HG03095 (cell line): ENCODE measurements around the gene SLC34A1.
"Not testable (repeated sequence)": the region's sequence is repeated elsewhere in the genome, so short reads cannot be mapped to it uniquely, and the experiment has no call there.

Experiments used
- ATAC-seq: cut with Tn5 transposase; IDR thresholded peaks from one replicate; pipeline ENCODE4 v1.9.1; 2021; ENCODE audit warnings: moderate library complexity; ENCODE audit not compliant: unreplicated experiment

The SLC34A1 gene

GRCh38 chr5:177367981-177368868, 16.0 kb upstream of the SLC34A1 start:
- no peak for ATAC-seq

- ATAC-seq = no peak
Measured at GRCh38 chr5:177368869-177369644, 15.2 kb upstream of the SLC34A1 start.

GRCh38 chr5:177369645-177370440, 14.4 kb upstream of the SLC34A1 start:
- no peak for ATAC-seq

- no peak for ATAC-seq
Measured at GRCh38 chr5:177370488-177371119, 13.6 kb upstream of the SLC34A1 start.

GRCh38 chr5:177371120-177372033, 12.9 kb upstream of the SLC34A1 start:
- no peak for ATAC-seq

- no peak for ATAC-seq
Measured at GRCh38 chr5:177372034-177372896, 12.0 kb upstream of the SLC34A1 start.

- no peak for ATAC-seq
Measured at GRCh38 chr5:177372910-177373309, 11.3 kb upstream of the SLC34A1 start.

- no peak for ATAC-seq
Measured at GRCh38 chr5:177373806-177374205, 10.4 kb upstream of the SLC34A1 start.

- ATAC-seq = no peak
Measured at GRCh38 chr5:177374211-177374610, 10.0 kb upstream of the SLC34A1 start.

GRCh38 chr5:177375516-177375915, 8.7 kb upstream of the SLC34A1 start:
- ATAC-seq = not testable (repeated sequence)

GRCh38 chr5:177376107-177376506, 8.1 kb upstream of the SLC34A1 start:
- ATAC-seq = no peak

- ATAC-seq = no peak
Measured at GRCh38 chr5:177377851-177378776, 6.1 kb upstream of the SLC34A1 start.

GRCh38 chr5:177378884-177379883, 5.0 kb upstream of the SLC34A1 start:
- ATAC-seq = no peak

- no peak for ATAC-seq
Measured at GRCh38 chr5:177380805-177381126, 3.5 kb upstream of the SLC34A1 start.

- no peak for ATAC-seq
Measured at GRCh38 chr5:177382423-177383029, 1.7 kb upstream of the SLC34A1 start.

GRCh38 chr5:177383181-177383580, 1.1 kb upstream of the SLC34A1 start:
- no peak for ATAC-seq
